ENCODE results near the gene CREB3.

- TF ChIP-seq CTCF (IDR thresholded peaks at IDR 0.05; ENCODE audit: low read length), result no peak
- TF ChIP-seq EZH2 (optimal IDR thresholded peaks at IDR 0.05; ENCODE audit: low read depth, low read length), result no peak
- TF ChIP-seq EZH2phosphoT487 (IDR thresholded peaks at IDR 0.05; ENCODE audit: low read length), result no peak
Observed at GRCh38 chr9:35690614-35691333, 41.7 kb upstream of the CREB3 start.
